ENCODE results near the gene IER5.

IER5 gene

GRCh38 chr1:181135815-181136737 is 47.6 kb downstream of the IER5 start:
- H3K4me3 ChIP-seq (ENCODE audit: low read depth, low read length) = peak overlapping the region; percentile 21; the same call in 1 of the 2 replicates
- no peak for TF ChIP-seq CTCF (IDR thresholded peaks at IDR 0.05; ENCODE audit: low read depth, low read length)

- H3K4me3 ChIP-seq (ENCODE audit: low read depth, low read length) = no peak overlapping the region
- no peak for TF ChIP-seq CTCF (IDR thresholded peaks at IDR 0.05; ENCODE audit: low read depth, low read length)
These were observed 48.2 kb downstream of the IER5 start for GRCh38 chr1:181136738-181137122.

- TF ChIP-seq CTCF (IDR thresholded peaks at IDR 0.05; ENCODE audit: low read depth, low read length) = no peak
These were observed 48.8 kb downstream of the IER5 start for GRCh38 chr1:181137217-181137743.

GRCh38 chr1:181139631-181140061 is 51.1 kb downstream of the IER5 start:
- 0 out of 2 replicates have a peak overlapping the region, but pooled peaks have one; percentile 5 for H3K4me3 ChIP-seq (ENCODE audit: low read depth, low read length)
- TF ChIP-seq CTCF (IDR thresholded peaks at IDR 0.05; ENCODE audit: low read depth, low read length) = no peak

More at GRCh38 chr1:181137217-181137743, 48.8 kb downstream of the IER5 start:
- H3K4me3 ChIP-seq (ENCODE audit: low read depth, low read length) = no peak overlapping the region

GRCh38 chr1:181140398-181140797 is 51.9 kb downstream of the IER5 start:
- TF ChIP-seq CTCF (IDR thresholded peaks at IDR 0.05; ENCODE audit: low read depth, low read length) = no peak
- H3K4me3 ChIP-seq (ENCODE audit: low read depth, low read length) = no peak overlapping the region

GRCh38 chr1:181140891-181141290 is 52.4 kb downstream of the IER5 start:
- no peak for TF ChIP-seq CTCF (IDR thresholded peaks at IDR 0.05; ENCODE audit: low read depth, low read length)
- H3K4me3 ChIP-seq (ENCODE audit: low read depth, low read length) = no peak overlapping the region

- no peak overlapping the region for H3K4me3 ChIP-seq (ENCODE audit: low read depth, low read length)
- TF ChIP-seq CTCF (IDR thresholded peaks at IDR 0.05; ENCODE audit: low read depth, low read length) = no peak
These were observed 53.0 kb downstream of the IER5 start for GRCh38 chr1:181141431-181141910.
